HG02623 (cell line): Measurements from ENCODE around the gene PRMT7.
A peak's percentile ranks its signal among the peaks of the same experiment; 100 is the strongest.
"Not testable (repeated sequence)": the region's sequence is repeated elsewhere in the genome, so short reads cannot be mapped to it uniquely, and the experiment has no call there.

Experiments
- ATAC-seq: cut with Tn5 transposase; IDR thresholded peaks from one replicate; pipeline ENCODE4 v1.9.1; 2021; ENCODE audit warnings: moderate library complexity; ENCODE audit not compliant: unreplicated experiment

PRMT7 gene

GRCh38 chr16:68283346-68283745, 27.5 kb upstream of the PRMT7 start:
- ATAC-seq = no peak

- no peak for ATAC-seq
These were observed 26.8 kb upstream of the PRMT7 start for GRCh38 chr16:68283801-68284598.

- ATAC-seq = peak; percentile 41
These were observed 26.0 kb upstream of the PRMT7 start for GRCh38 chr16:68284847-68285246.

GRCh38 chr16:68285683-68286082, 25.1 kb upstream of the PRMT7 start:
- no peak for ATAC-seq

GRCh38 chr16:68286153-68287074, 24.4 kb upstream of the PRMT7 start:
- no peak for ATAC-seq

GRCh38 chr16:68287276-68288251, 23.3 kb upstream of the PRMT7 start:
- ATAC-seq = no peak

GRCh38 chr16:68288252-68288650, 22.6 kb upstream of the PRMT7 start:
- no peak for ATAC-seq

GRCh38 chr16:68288796-68289195, 22.0 kb upstream of the PRMT7 start:
- not testable (repeated sequence) for ATAC-seq

- ATAC-seq = peak; percentile 5
These were observed 21.6 kb upstream of the PRMT7 start for GRCh38 chr16:68289202-68289601.

- peak; percentile 77 for ATAC-seq
These were observed 21.0 kb upstream of the PRMT7 start for GRCh38 chr16:68289621-68290329.

- no peak for ATAC-seq
These were observed 20.4 kb upstream of the PRMT7 start for GRCh38 chr16:68290450-68290849.

GRCh38 chr16:68291227-68291626, 19.6 kb upstream of the PRMT7 start:
- no peak for ATAC-seq

GRCh38 chr16:68292425-68292824, 18.4 kb upstream of the PRMT7 start:
- no peak for ATAC-seq

- ATAC-seq = no peak
These were observed 14.5 kb upstream of the PRMT7 start for GRCh38 chr16:68296291-68296690.

GRCh38 chr16:68296693-68297092, 14.1 kb upstream of the PRMT7 start:
- no peak for ATAC-seq

GRCh38 chr16:68297908-68298307, 12.9 kb upstream of the PRMT7 start:
- no peak for ATAC-seq

GRCh38 chr16:68298312-68298711, 12.5 kb upstream of the PRMT7 start:
- ATAC-seq = no peak

- ATAC-seq = no peak
These were observed 11.8 kb upstream of the PRMT7 start for GRCh38 chr16:68298907-68299561.

- no peak for ATAC-seq
These were observed 11.0 kb upstream of the PRMT7 start for GRCh38 chr16:68299571-68300453.
